T-helper 1 cell treated with Interleukin-12 subunit alpha and Interleukin-12 subunit beta and Interleukin-4 antibody, amounts not matched to agents 30 ng/mL and 1 ng/mL, for 36 hours (primary cell): ENCODE results near the gene TNS3. TPM values are rescaled to one million over a fixed set of nuclear protein-coding genes. Genes with fewer than 3 reads are reported as not detected.

Experiments
- intact Hi-C: fragments of 100-400 bp; cut with micrococcal nuclease; formaldehyde crosslinking; loops from one replicate; pipeline ENCODE4 v1.15.1; 2024
- total RNA-seq: library from RNA; stranded (reverse); gene quantifications from 2 replicates; pipeline ENCODE4 v1.2.3, GENCODE V29; 2022

Gene TNS3
- total RNA-seq, 1 donor from 2014 or later, result 0.51 TPM

DNA sequence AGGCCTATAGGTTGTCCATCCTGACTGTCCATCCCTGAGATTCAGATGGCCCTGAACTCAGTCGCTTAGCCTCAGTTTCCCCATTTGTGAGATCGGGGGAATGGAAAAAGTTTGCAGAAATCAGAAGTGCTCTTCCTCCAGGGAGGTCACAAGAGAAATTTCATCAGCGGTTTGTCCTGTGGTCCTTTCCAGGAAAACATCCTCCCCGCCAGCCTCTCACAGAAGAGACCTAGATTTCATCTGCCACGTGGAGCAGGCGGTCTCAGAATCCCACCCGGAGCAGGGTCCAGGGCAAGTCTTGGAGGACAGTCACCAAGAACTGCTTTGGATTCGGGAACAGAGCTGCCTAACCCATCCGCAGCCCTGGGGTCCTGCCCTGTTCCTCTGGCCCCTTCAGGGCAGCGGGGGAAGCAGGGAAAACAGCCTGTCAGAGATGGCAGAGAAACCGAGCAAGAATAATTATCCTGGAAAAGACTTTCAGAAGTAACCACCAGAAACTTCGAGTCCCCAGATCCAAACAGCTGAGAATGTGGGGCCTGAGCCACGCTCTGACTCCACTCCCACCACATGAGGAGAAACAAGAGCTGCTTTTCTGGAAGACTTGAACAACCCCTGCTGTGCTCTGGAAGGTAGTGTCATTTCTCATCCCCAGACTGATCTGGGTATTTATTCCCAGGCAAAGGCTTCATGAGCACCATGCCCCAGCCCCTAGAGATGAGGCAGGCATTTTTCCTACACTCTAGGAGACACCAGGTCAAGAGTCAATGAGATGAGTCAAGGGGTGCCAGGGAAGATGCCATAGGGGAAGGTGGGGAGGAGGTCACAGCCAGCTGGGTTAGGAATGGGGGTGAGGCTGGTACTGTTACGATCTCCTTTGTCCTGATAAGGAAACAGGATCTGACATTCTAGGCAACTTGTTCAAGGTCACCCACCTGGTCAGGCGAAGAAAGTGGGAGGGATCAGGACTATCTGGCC, 1.1 kb upstream of the TNS3 start:
- intact Hi-C loops, result no loop called here

DNA sequence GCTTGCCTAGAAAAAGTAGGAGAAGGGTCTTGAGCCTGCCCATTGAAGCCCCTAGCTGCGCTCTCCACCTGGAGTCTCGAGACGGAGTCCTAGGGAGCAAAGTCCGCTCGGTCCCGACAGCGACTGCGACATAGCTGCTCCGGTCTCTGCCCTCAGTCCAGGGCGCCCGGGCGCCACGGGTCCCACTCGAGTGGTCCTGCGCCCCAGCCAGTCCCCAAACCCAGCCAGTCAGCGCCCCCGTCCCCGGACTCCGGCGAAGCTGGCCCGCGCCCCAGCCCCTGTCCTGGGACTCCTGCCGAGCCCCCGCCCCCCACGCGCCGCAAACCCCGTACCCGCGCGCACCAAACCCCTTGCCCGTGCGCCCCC, 490 bp downstream of the TNS3 start:
- intact Hi-C loops, result no loop called here

DNA sequence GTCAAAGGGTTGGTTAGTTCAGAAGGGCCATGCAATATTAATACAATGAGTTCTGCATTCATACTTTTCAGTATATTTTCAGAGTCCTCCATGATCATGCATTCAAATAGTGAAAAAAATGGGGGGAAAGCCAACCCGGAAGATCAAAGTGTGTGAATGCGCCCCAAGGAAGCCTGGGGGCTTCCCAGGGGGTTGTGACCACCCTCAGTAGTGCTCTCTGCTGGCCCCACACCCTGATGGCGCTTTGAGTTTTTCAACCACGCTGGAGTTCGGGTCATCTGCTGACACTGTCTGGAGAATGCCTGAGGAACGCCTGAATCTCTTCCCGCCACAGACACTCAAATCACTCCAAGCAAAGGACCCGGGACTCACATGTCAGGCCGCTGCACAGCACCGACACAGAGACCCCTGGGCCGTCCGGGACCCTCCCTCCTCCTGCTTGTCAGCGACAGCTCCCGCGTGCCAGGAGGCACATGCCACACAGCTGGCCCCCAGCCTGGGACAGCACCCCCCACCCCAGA, 1.0 kb downstream of the TNS3 start:
- intact Hi-C loops, result no loop called here

GRCh38 chr7:47580175-47580706, 1.7 kb downstream of the TNS3 start:
- intact Hi-C loops, result no loop called here

- intact Hi-C loops, result no loop called here
Observed at GRCh38 chr7:47579458-47579857, 2.5 kb downstream of the TNS3 start.

GRCh38 chr7:47578579-47579270, 3.2 kb downstream of the TNS3 start:
- intact Hi-C loops, result no loop called here

- intact Hi-C loops, result no loop called here
Observed at GRCh38 chr7:47577321-47577919, 4.5 kb downstream of the TNS3 start.

- intact Hi-C loops, result no loop called here
Observed at GRCh38 chr7:47576866-47577306, 5.0 kb downstream of the TNS3 start.

DNA sequence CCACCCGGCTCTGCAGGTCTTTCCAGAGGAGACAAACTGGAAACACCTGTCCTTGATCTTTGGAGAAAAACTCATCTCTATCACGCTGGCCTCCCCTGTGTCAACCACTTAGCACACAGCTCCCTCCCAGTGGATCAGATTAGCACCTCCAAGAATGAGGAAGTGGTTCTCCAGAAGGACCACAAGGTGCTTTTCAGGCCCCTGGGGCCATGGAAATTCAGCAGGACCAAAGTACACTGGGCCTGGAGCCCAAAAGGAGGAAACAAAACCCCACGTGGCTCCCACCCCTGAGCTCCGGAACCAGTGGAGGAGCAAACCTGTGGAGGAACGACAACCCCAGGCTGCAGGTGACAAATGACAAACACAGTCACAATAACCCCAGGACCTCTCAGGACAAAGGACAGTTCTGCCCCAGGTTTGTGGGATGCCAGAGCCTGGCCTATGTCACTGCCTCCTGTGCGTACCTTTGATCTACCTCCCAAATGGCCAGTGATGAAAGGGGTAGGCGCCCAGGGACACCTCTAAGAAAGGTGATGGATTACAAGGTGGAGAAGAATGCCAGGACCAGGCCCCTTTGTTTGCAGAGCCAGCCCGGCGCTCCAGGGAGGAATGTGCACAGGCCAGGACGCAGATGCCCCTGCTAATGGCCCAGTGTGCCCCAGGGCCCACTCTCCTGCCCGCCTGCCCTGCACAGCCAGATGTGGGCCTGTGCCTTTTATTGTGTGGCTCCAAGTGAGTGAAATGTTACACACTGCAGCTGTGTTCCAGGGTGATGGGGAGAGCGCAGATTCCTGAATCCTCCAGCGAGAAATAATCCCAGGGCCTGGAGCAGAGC, 5.7 kb downstream of the TNS3 start:
- intact Hi-C loops, result no loop called here

- intact Hi-C loops, result no loop called here
Observed at GRCh38 chr7:47574482-47575329, 7.2 kb downstream of the TNS3 start.

- intact Hi-C loops, result no loop called here
Observed at GRCh38 chr7:47573758-47574481, 8.0 kb downstream of the TNS3 start.

- intact Hi-C loops, result no loop called here
Observed at GRCh38 chr7:47572939-47573757, 8.8 kb downstream of the TNS3 start.

DNA sequence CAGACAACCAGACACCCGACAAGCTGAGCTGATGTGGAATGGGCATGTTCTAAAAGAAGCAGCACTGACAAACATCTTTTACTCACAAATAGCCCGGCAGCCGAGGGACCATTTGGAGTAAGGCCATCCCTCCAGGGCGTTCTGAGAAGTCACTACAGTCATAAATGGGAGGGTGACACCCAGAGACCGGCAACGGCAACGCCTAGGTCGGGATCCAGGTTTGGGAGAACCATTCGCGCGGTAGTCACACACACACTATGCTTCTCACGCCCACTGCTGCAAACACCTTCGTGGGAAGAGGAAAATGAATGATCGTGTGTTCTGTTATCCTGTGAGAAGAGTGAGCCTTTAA, 9.8 kb downstream of the TNS3 start:
- intact Hi-C loops, result no loop called here

DNA sequence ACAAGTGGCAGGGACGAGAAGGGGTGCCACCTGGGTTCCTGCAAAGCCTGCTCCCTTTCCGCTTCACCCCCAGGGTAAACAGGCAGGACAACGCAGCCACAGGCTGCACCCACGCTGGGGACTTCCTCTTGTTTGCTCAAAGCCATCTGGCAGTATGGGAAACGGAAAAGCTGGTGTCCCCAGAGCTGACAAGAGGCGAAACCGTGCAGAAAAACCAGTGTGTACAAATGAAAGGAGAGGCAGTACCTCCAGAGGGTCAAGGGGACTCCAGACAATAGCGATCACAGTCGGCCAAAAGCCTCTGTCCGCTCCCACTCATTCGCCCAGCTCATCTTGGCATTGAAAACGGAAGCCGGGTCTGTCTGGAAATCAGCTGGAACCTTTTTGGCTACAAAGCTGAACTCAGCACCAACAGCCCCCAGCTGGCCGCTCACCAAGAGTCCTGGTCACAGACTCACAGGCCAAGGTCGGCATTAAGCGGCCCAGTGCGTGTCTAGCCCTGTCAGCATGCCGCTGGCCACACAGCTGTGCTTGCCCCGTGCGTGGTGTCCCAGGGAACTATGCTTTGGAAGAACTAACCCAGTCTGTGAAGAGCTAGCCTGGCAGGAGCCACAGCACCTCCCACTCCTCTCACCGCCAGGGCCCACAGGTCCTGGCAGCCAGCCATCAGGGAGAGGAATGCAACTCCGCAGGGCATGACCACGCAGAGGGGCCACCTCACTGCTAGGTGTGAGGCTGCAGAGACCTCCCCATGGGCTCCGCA, 10.4 kb downstream of the TNS3 start:
- intact Hi-C loops, result no loop called here

DNA sequence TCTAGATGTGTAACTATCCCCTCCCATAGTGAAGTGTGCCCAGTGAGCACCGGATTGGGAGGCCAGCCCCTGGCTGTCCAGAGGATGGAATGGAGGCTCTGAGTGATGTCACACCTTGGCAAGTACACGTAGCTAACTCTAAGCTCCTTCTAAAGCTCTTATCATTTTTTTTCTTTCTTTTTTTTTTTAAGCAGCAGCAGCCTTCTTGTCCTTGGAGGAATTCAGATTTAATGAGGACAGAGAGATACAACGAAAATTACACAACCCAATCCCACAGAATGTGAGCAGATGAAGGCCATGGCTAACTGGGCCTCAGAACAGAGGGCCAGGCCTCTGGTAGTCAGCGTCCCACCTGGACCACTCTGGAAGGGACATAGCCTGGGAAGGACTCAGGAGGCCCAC, 11.3 kb downstream of the TNS3 start:
- intact Hi-C loops, result no loop called here

DNA sequence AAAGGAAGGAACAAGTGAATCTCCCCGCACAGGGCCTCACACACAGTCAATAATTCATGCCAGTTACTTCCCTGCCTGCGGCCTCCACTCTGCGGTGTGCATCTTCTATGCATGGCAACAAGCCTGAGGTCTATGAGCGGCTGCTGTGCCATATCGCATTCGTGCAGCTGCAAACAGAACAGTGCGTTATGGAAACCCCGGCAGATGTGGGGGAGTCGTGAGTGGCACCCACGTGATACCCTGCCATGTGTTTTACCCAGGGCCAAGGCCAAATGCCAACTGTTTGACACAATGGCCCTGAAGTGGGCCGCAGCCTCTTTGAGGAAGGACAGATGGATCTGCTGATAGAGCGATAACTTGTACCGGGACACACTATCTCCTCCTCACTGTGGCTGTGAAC, 13.4 kb downstream of the TNS3 start:
- intact Hi-C loops, result no loop called here

DNA sequence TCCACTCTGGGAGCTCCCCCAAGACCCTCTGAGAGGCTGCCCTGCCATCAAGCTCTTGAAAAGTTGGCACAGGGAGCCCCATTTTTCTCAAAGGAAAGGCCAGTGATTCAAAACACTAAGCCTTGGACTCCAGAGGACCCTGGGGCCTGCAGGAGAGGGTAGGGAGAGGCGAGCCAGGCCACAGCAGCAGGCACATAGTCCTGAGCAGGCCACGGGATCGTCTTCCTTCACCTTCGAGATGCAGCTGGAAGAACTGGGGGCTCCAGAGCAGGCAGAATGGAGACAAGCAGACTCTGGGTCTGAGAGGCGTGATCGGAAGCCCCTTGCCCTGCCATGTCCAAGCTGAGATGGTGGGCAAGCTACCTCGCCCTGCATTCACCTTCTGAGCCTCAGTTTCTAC, 13.9 kb downstream of the TNS3 start:
- intact Hi-C loops, result no loop called here
